ENCODE measurements around the gene ANXA5.

- TF ChIP-seq CTCF (IDR thresholded peaks at IDR 0.05) (no peak), POLR2A (IDR thresholded peaks at IDR 0.05) (no peak)
Observed at GRCh38 chr4:121669163-121669550, 27.6 kb downstream of the ANXA5 start.
